Ramos (cell line): ENCODE data around the gene SLC22A17.

ENCODE experiments used
- in situ Hi-C: fragments of 300-500 bp; cut with MboI; formaldehyde crosslinking; loops from one replicate; pipeline ENCODE4 v1.14.3; 2022; ENCODE audit warnings: low sequenced_read_pairs; ENCODE audit not compliant: unreplicated experiment

The SLC22A17 gene

DNA sequence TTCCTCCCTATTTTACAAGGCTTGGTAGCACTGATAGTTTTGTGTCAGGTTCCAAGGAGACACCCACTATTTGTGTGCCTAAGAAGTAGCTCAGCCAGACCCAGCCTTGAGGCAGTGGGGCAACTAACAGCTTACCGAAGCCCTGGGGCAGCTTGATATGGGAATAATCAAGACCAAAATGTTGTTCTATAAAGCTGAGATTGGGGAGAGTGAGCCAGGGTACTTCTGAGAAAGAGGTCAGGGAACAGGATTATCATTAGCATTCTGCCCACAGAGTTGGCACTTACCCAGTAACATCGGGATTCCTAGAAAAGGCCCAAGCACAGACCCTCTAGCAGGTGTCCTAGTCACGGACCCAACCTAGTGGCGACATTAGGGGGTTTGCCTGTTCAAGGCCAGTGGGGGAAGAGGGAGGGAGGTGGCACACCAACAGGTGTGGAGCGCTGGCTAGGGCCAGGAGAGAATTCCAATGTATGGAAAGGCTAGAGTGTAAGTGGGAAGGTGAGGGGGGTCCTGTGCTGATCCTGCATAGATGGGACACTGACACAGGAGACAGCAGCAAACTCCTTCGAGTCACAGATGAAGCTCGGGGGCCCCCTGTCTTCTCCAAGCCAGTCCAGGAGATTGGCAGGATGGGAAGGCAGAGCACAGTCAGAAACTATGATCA lies 54.9 kb downstream of the SLC22A17 start:
- in situ Hi-C loops = no loop called here

DNA sequence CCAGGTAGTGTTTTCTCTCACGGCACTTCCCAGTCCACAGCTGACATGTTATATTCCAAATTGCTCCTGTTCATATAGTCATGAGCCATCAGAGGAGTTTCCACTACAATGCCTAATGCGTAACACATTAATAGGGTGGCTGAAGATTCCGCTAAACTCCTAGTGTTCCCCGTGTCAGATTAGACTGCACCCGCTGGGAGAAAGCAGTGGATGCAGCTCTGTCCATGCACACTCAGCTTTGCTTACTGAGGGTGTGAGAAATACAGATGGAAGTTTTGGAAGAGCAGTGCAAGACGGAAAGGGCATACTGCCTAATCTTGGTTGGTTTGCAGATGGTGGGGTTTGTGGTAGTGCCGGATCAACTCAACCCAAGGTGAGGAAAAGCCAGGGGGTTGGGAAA lies 55.6 kb downstream of the SLC22A17 start:
- in situ Hi-C loops = no loop called here
